GM12892 (cell line): ENCODE results near the gene CERS4.

Experiments
- POLR2A ChIP-seq: IDR thresholded peaks from 2 replicates; pipeline ENCODE4 v1.6.1; 2011; ENCODE audit warnings: low read depth, low read length, control low read depth
- POLR2AphosphoS5 ChIP-seq: IDR thresholded peaks from 2 replicates; pipeline ENCODE4 v1.6.1; 2011; ENCODE audit warnings: low read depth, low read length, control low read depth

DNA sequence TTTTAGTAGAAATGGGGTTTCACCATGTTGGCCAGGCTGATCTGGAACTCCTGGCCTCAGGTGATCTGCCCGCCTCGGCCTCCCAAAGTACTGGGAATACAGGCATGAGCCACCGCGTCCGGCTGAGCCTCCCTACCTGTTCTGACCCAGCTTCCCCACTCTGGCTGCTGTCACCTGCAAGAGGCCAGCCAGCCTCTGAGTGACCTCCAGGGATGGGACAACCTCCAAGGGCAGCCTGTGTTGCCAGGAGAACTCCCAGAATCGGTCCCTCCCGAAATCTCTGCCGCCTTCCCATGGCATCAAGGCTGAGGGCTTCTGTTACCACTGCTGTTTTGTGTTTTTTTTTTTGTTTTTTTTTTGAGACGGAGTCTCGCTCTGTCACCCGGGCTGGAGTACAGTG is 11.3 kb downstream of the CERS4 start:
- TF ChIP-seq POLR2AphosphoS5: no peak
- no peak for TF ChIP-seq POLR2A
